ENCODE measurements around the gene LHFPL3. TPM values are rescaled to one million over a fixed set of nuclear protein-coding genes. Genes with fewer than 3 reads are reported as not detected.
"Not testable (repeated sequence)": the region's sequence is repeated elsewhere in the genome, so short reads cannot be mapped to it uniquely, and the experiment has no call there.

The LHFPL3 gene
- total RNA-seq, 4 donors from 2014 or later: not detected

DNA sequence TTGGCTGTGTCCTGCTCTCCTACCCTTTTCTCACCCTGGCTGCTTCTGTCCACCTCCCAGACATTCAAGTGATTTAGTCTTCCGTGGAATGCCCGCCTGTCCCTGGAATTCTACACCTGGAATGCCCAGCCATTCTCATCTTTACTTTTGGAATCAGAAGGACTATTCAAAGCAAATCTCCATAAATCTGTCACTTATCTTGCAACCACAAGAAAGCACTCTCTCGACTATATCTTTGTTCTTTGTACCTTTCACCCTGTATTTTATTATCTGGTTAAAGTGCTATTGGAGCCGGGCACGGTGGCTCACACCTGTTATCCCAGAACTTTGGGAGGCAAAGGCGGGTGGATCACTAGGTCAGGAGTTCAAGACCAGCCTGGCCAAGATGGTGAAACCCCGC is 606.3 kb downstream of the LHFPL3 start:
- TF ChIP-seq POLR2A (IDR thresholded peaks at IDR 0.05) (no peak), CTCF (IDR thresholded peaks at IDR 0.05) (no peak)
- Histone ChIP-seq H3K27ac (no peak overlapping the region), H3K27me3 (no peaks in the 10 kb centered on the region), H3K36me3 (no peaks in the 10 kb centered on the region), H3K9me3 (no peaks in the 10 kb centered on the region), H3K4me1 (no peaks in the 10 kb centered on the region), H3K4me3 (replicated peaks in 1 of 3) (no peak overlapping the region)
- 92 to 93% methylated on average over 7 of the region's 7 CpGs for WGBS, 2 donors
- DNase-seq: no peak
- intact Hi-C loops (cut with DNase I): no loop called here

DNA sequence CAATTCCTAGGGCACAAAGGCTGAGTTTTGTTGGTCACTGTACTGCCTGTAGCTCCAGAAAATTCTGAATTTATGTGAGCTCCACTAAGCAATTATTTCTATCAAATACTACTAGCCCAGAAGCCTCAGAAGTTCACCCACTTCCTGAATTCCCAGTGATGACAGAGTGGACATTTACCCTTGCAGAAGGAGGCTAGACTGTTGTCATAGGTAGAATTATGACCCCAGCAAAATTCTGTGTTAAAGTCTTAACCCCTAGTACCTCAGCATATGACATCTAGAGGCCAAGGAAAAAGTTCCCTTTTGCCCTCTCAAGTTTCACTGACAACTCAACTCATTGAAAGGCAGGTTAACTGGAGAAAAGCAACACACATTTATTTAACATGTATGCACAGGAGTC is 606.9 kb downstream of the LHFPL3 start:
- Histone ChIP-seq H3K27ac (no peak overlapping the region), H3K27me3 (no peaks in the 10 kb centered on the region), H3K4me3 (replicated peaks in 1 of 3) (no peak overlapping the region), H3K4me1 (no peaks in the 10 kb centered on the region), H3K9me3 (no peaks in the 10 kb centered on the region), H3K36me3 (no peaks in the 10 kb centered on the region)
- intact Hi-C loops (cut with DNase I): no loop called here
- no peak for DNase-seq
- TF ChIP-seq POLR2A (IDR thresholded peaks at IDR 0.05) (no peak), CTCF (IDR thresholded peaks at IDR 0.05) (no peak)

GRCh38 chr7:104936546-104936945 is 608.1 kb downstream of the LHFPL3 start:
- no peak for DNase-seq
- Histone ChIP-seq H3K27ac (no peak overlapping the region), H3K4me3 (replicated peaks in 1 of 3) (no peak overlapping the region), H3K4me1 (no peaks in the 10 kb centered on the region), H3K9me3 (no peaks in the 10 kb centered on the region), H3K36me3 (no peaks in the 10 kb centered on the region), H3K27me3 (no peaks in the 10 kb centered on the region)
- TF ChIP-seq CTCF (IDR thresholded peaks at IDR 0.05) (no peak), POLR2A (IDR thresholded peaks at IDR 0.05) (no peak)
- 80 to 84% methylated on average over 8 of the region's 8 CpGs for WGBS, 2 donors
- intact Hi-C loops (cut with DNase I): no loop called here

DNA sequence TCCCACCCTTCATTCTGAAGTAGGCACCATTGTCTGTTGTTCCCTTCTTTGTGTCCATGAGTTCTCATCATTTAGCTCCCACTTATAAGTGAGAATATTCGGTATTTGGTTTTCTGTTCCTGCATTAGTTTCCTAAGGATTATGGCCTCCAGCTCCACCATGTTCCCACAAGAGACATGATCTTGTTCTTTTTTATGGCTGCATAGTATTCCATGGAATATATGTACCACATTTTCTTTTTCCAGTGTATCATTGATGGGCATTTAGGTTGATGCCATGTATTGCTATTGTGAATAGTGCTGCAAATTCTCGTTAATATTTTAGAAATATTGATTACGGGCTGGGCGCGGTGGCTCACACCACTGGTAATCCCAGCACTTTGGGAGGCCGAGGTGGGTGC is 609.1 kb downstream of the LHFPL3 start:
- H3K4me1 ChIP-seq; H3K36me3 ChIP-seq; H3K27me3 ChIP-seq; H3K4me3 ChIP-seq (replicated peaks in 1 of 3); DNase-seq; H3K27ac ChIP-seq; intact Hi-C loops (cut with DNase I); H3K9me3 ChIP-seq: not testable (repeated sequence)
- 94 to 98% methylated on average over 6 of the region's 6 CpGs for WGBS, 2 donors

GRCh38 chr7:104938741-104939390 is 610.5 kb downstream of the LHFPL3 start:
- no peak for DNase-seq
- Histone ChIP-seq H3K4me3 (replicated peaks in 1 of 3) (no peak overlapping the region), H3K27ac (no peak overlapping the region), H3K9me3 (no peaks in the 10 kb centered on the region), H3K4me1 (peaks cover 11 to 13% of the 10 kb centered on the region in 2 donors), H3K36me3 (no peaks in the 10 kb centered on the region), H3K27me3 (no peaks in the 10 kb centered on the region)
- WGBS, 2 donors: 97 to 100% methylated on average over 1 of the region's 1 CpG
- TF ChIP-seq CTCF (IDR thresholded peaks at IDR 0.05) (no peak), POLR2A (IDR thresholded peaks at IDR 0.05) (no peak)
- intact Hi-C loops (cut with DNase I): no loop called here

Data from thyroid gland (tissue), 4 donors.